ENCODE data around the gene FRMPD4.

Gene FRMPD4

GRCh38 chrX:12410523-12410922, 272.2 kb downstream of the FRMPD4 start:
- DNase-seq (ENCODE audit: low read depth): no peak
- no peak overlapping the region for H3K4me3 ChIP-seq (ENCODE audit: low read length)
- TF ChIP-seq, protein P1, sequence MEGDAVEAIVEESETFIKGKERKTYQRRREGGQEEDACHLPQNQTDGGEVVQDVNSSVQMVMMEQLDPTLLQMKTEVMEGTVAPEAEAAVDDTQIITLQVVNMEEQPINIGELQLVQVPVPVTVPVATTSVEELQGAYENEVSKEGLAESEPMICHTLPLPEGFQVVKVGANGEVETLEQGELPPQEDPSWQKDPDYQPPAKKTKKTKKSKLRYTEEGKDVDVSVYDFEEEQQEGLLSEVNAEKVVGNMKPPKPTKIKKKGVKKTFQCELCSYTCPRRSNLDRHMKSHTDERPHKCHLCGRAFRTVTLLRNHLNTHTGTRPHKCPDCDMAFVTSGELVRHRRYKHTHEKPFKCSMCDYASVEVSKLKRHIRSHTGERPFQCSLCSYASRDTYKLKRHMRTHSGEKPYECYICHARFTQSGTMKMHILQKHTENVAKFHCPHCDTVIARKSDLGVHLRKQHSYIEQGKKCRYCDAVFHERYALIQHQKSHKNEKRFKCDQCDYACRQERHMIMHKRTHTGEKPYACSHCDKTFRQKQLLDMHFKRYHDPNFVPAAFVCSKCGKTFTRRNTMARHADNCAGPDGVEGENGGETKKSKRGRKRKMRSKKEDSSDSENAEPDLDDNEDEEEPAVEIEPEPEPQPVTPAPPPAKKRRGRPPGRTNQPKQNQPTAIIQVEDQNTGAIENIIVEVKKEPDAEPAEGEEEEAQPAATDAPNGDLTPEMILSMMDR (IDR thresholded peaks at IDR 0.05; ENCODE audit: insufficient read depth, low read depth, low read length, missing control alignments): no peak

DNA sequence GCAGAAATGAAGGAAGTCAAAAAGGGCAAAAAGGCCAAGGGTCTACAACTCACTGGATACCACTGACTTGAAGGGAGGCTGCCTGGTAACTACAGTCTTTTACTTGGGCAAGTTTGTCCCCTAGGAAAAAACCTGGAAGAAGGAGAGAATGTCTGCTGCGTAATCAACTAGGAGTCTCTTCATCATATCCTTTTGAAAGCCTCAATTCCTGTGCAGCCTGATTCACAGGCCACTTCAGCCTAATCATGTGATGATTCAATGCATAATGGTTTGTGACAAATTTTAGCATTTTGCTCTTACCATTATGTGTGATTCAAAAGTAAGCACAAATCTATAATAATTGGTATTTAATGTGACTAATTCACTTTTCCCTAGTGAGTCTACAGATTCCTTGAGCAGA, 273.6 kb downstream of the FRMPD4 start:
- DNase-seq (ENCODE audit: low read depth): no peak
- H3K4me3 ChIP-seq (ENCODE audit: low read length): no peak overlapping the region
- TF ChIP-seq, protein P1 (IDR thresholded peaks at IDR 0.05; ENCODE audit: insufficient read depth, low read depth, low read length, missing control alignments): no peak

- TF ChIP-seq, protein P1 (IDR thresholded peaks at IDR 0.05; ENCODE audit: insufficient read depth, low read depth, low read length, missing control alignments): no peak
- no peak overlapping the region for H3K4me3 ChIP-seq (ENCODE audit: low read length)
- no peak for DNase-seq (ENCODE audit: low read depth)
Observed at GRCh38 chrX:12412561-12412960, 274.3 kb downstream of the FRMPD4 start.

- H3K4me3 ChIP-seq (ENCODE audit: low read length): no peak overlapping the region
- TF ChIP-seq, protein P1 (IDR thresholded peaks at IDR 0.05; ENCODE audit: insufficient read depth, low read depth, low read length, missing control alignments): no peak
- no peak for DNase-seq (ENCODE audit: low read depth)
Observed at GRCh38 chrX:12419591-12419990, 281.3 kb downstream of the FRMPD4 start.

- DNase-seq (ENCODE audit: low read depth): no peak
- TF ChIP-seq, protein P1 (IDR thresholded peaks at IDR 0.05; ENCODE audit: insufficient read depth, low read depth, low read length, missing control alignments): no peak
- no peak overlapping the region for H3K4me3 ChIP-seq (ENCODE audit: low read length)
Observed at GRCh38 chrX:12421918-12422317, 283.6 kb downstream of the FRMPD4 start.

GRCh38 chrX:12423346-12423745, 285.1 kb downstream of the FRMPD4 start:
- H3K4me3 ChIP-seq (ENCODE audit: low read length): no peak overlapping the region
- no peak for DNase-seq (ENCODE audit: low read depth)
- TF ChIP-seq, protein P1 (IDR thresholded peaks at IDR 0.05; ENCODE audit: insufficient read depth, low read depth, low read length, missing control alignments): no peak

DNA sequence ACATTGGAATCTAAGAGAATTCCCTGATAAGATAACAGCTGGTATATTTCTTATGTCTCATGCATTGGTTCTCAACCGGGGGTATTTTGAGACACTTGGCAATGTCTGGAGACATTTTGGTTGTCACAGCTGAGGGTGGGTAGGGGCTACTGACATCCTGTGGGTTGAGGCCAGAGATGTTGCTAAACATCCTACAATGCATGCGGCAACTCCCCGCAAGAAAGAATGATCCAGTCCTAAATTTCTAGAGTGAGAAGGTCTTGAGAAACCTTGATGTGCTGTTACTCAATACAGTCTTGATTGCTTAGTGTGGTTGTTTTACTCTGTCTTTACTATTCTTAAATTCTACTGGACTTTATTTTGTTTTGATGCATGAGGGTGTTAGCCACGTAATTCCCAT, 287.2 kb downstream of the FRMPD4 start:
- DNase-seq (ENCODE audit: low read depth): no peak
- no peak overlapping the region for H3K4me3 ChIP-seq (ENCODE audit: low read length)
- TF ChIP-seq, protein P1 (IDR thresholded peaks at IDR 0.05; ENCODE audit: insufficient read depth, low read depth, low read length, missing control alignments): no peak
